Measurements from ENCODE around the gene SLC40A1.

The SLC40A1 gene

DNA sequence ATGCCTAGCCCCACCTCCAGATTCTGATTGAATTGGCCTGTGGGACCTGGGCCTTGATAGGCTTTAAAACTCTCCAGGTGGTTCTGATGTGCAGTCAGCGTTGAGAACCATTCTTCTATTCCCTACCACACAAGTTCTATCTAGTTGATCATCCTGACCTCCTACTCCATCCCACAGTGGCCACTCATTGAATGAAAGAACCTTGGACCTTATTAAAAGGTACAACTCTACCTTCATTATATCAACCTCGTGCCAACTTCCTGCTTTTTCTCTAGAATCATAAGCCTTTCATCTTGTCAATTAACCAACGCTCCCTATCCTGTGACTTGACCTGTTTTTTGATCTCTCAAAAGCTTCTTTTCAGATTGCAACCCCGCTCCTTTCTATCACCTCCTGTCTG lies 55.8 kb downstream of the SLC40A1 start:
- DNase-seq: no peak
- intact Hi-C loops (cut with DNase I): no loop called here

DNA sequence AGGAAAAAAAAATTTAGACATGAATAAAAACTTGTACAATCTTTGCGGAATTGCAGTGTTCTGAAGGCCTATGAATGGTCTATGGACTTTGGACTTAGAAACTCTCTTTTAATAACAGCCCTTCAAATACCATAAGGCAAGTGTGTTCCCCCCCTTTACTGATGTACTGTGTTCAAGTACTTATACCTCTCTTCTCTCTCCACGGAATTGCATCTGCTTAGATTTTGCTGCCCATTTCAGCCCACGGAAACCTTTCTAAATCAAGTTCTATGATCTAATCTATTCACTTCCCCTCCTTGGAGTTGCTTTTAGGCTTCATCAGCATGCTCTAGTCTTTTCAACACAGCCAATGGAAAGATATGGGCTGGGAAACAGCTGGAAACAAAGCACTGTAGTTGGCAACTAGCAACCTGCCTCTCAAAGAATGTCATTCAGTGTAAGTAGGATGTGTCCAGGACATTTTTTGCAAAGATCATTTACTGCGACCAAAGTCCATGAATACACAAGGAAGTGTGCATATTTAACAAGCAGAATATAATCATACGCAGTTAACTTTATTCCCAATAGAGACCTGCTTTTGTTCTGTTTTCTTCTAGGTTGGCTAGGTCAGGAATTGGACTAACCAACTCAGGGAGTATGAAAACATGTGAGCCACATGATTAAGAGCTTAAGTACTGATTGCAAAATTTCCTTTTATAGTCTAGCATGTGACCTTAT lies 58.0 kb downstream of the SLC40A1 start:
- intact Hi-C loops (cut with DNase I): no loop called here
- DNase-seq: no peak

DNA sequence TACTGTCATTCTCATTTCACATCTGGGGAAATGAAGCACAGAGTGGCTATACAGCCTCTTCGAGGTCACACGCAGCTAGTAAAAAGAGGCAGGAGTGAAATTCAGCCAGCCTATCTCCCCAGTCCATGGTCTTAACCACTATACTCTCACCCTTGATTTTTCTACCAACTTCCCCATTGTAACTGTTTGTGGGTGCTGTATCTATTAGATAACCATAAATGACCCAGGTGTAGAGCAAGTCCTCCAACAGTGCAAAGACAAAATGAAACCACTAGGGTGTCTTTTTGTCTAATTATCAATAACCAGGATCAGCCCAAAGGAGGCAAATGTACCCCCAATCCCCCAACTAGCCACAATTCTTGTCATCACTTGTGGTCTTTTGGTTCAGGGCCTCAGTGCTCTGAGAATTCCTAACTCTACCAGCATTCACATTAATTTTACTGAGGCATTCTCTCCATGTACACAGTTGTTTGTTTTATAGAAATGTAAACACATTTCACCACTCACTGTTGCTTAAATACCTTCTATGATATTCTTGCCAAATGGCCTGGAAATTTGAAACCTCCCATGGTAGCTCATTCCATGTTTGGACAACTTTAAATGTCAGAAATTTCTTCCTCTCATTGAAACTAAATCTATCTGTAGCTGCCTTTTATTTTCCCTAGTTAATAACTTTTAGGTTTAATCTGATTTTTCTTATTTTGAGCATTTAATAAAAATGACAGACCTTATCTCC lies 58.7 kb downstream of the SLC40A1 start:
- no peak for DNase-seq
- intact Hi-C loops (cut with DNase I): no loop called here

DNA sequence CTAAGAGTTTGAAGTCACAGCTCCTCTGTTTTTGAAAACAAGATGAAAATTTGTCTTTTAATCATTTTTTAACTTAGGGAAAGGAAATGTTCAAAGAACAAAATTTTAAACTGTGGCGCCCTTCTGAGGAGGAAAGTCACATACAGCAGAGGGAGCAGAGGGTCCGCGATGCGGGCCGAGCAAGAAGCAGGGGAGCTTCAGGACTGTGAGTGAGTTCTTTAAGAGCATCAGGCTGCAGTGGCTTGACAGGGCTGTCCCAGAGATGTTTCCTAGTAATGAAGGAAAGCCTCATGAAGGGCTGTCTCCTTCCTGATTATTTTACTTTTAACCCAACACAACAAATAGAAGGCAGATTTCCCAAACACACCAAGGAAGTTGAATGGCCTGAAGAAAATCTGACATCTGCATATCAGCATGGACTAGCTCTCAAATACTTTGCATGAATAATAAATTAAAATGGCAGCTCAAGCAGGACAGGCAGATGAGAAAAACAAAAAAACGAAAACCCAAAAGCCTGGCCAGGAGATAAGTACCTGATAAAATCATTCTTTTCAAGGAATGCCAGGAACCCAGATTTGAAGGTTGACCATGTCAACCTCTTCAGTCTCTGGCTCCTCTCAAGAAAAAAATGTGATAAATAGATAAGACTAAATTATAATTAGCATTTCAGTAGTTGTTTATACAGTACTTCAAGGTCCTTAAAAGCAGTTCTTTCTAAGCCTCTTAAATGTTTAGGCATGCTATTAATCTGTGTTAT lies 60.8 kb downstream of the SLC40A1 start:
- intact Hi-C loops (cut with DNase I): no loop called here
- no peak for DNase-seq

DNA sequence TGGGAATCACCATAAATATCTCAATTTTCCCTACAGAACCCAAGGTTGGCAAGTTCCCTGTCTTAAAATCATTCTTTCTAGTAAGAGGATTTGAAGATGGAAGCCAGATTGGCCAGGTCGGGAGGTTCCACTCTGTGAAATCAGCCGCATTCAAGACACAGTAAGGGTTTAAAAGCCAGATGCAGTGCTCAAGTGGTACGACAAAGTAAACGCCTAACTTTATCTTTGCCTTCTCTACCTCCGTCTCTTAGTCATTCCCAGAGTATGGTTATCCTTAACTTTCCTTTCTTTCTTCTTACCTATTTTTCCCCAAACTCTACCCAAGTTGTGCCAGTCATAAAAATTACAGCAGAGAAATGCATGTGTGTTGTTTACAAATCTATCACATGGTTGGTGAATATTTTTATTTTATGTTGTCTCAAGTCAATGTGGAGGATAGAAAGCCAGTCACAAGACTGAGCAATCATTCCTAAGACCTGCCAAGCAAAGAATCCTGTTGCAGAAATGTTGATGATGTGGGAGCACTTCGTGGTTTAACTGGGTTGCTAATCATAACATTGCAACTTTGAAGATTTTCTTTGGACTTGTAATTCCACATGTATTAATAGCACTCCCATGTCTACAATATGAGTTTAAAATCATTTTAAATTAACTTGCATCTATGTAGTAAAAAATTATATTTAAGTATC lies 62.6 kb downstream of the SLC40A1 start:
- DNase-seq: no peak
- intact Hi-C loops (cut with DNase I): no loop called here

DNA sequence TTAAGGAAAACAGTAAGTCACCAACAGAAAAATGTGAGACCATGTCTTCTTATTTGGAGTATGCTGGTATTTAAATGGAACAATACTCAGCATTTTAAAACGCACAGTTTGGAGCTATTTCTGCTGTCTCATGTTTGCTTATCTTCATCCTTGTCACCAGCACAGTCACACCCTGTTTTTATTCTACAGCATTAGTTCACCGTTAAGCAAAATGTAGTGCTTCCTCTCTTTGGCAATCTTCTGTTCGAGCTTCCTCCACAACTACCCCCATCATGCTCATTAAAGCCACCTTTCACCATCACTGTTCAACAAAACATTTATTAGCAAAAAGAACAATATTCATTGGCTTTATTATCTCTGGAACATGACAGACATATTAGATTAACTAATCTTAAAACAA lies 64.0 kb downstream of the SLC40A1 start:
- DNase-seq: no peak
- intact Hi-C loops (cut with DNase I): no loop called here

DNA sequence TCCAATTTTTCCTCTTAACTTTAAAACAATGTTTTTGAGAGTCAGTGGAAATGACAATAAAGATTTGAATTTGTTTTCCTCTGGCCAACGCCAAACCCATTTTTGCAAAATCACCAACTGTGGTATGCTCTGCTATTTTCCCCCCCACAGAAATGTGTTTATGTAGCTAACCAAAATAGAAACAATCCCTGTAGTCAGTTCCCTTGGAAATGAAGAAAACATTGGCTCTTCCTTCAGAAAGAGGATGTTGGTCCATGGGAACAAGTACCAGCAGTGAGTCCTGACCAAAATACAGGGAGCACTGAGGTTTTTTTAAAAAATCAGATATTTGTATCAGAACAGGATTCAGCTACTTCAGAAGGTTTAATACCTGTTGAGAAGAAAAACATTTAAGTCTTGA lies 65.3 kb downstream of the SLC40A1 start:
- intact Hi-C loops (cut with DNase I): no loop called here
- no peak for DNase-seq

DNA sequence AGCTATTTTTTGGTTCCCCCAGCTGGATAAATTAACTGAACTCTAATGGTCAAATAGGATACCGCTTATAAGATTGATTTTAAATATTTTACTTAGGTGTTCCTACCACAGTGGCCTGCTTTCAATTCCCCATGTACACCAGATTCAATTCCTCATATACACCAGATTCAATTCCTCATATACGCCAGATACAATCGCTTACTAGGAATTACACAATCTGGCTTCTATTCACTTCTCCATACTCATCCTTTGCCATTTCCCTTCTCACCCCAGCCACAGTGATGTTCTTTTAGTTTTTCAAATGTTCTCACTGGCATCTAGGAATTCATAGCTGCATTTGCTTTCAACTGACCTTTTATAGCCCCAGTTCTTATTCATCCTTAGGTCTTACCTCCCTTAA lies 66.5 kb downstream of the SLC40A1 start:
- intact Hi-C loops (cut with DNase I): no loop called here
- DNase-seq: peak in 1 of 42 donors; percentile 3

DNA sequence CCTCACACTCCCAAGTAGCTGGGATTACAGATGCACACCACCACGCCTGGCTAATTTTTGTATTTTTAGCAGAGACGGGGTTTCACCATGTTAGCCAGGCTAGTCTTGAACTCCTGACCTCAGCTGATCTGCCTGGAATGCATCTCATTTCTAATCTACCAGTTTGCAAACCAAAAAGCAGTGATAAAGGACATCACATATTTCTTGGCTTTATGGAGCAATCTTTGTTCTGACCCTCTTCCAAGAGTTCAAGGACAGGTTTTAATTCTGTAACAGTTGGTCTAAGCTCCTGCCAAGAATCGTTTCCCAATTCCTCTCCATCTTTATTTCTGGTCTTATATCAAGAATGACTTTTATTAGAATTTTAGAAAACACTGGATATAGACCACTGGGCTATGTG lies 67.7 kb downstream of the SLC40A1 start:
- intact Hi-C loops (cut with DNase I): no loop called here
- DNase-seq: no peak

DNA sequence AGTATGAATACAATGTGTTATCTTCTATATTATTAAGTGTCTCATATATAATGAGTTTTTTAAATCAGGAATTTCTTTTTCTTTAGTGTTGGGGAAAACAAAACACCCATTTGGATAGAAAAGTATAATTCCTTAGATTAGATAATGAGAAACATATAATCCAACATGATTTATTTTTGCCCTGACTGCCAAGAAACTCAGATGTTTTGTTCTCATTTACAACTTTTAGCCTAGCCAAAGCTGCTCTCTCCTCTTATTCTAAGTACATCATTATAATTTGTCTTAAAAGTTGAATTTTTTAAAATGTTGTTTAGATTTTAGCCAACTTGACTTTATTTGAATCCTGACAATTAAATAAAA lies 68.6 kb downstream of the SLC40A1 start:
- no peak for DNase-seq
- intact Hi-C loops (cut with DNase I): no loop called here

DNA sequence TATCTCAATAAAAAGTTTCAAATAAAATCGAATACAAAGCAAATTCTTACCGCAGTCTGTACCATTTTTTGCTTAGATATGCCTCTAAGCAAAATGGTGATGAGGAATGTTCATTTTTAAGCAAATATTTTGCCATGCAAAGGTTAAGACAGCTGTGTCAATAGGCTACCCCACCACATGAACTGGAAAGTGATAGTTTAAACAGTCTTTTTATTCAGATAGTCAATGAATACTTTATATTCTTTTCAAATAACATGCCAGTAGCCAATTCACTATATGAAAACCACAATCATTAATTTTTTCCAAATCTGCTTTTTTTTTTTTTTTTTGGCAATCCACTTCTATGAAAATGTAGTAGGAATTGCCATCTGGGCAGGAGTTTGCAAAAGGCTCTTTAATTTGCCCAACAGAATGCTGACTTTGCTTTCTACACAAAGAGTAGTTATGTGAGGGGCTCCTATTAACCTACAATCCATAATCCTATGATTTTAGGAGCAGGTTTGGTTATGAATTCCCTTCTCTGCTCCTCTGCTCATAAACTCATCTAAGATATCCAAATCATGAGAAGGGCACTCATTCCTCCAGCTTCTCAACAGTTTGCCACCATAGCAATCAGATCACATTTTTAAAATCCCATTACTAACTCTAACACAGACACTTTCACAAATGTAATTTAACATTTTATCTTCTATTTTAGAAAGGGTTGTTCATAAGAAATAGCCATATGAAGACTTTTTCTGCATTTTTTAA lies 69.2 kb downstream of the SLC40A1 start:
- intact Hi-C loops (cut with DNase I): no loop called here
- no peak for DNase-seq

Measured in head of caudate nucleus (tissue), 42 donors.